HEK293 (cell line): Measurements from ENCODE around the gene ACTN4.

ENCODE experiments used
- KLF16 ChIP-seq: fragments of 450-650 bp; formaldehyde crosslinking; IDR thresholded peaks from 2 replicates; pipeline ENCODE4 v1.5.1; 2017; ENCODE audit warnings: missing biosample characterization, missing genetic modification characterization
- PRDM4 ChIP-seq: fragments of 450-650 bp; formaldehyde crosslinking; IDR thresholded peaks from 2 replicates; pipeline ENCODE4 v1.5.1; 2017; ENCODE audit warnings: missing biosample characterization, missing genetic modification characterization
- REST ChIP-seq: fragments of 450-650 bp; formaldehyde crosslinking; IDR thresholded peaks from 2 replicates; pipeline ENCODE4 v1.5.1; 2016; ENCODE audit warnings: missing biosample characterization, missing genetic modification characterization
- SP2 ChIP-seq: fragments of 450-650 bp; formaldehyde crosslinking; IDR thresholded peaks from 2 replicates; pipeline ENCODE4 v1.5.1; 2016; ENCODE audit warnings: missing biosample characterization, missing genetic modification characterization
- YY1 ChIP-seq: fragments of 450-650 bp; formaldehyde crosslinking; IDR thresholded peaks from 2 replicates; pipeline ENCODE4 v1.5.1; 2018; ENCODE audit warnings: missing biosample characterization, missing genetic modification characterization
- ZBTB17 ChIP-seq: fragments of 450-650 bp; formaldehyde crosslinking; IDR thresholded peaks from 2 replicates; pipeline ENCODE4 v1.5.1; 2016; ENCODE audit warnings: missing biosample characterization, missing genetic modification characterization
- ZFHX2 ChIP-seq: fragments of 450-650 bp; formaldehyde crosslinking; conservative IDR thresholded peaks from 2 replicates; pipeline ENCODE4 v1.5.1; 2016; ENCODE audit warnings: missing biosample characterization, missing genetic modification characterization
- ZNF248 ChIP-seq: fragments of 450-650 bp; formaldehyde crosslinking; IDR thresholded peaks from 2 replicates; pipeline ENCODE4 v1.5.1; 2017; ENCODE audit warnings: missing biosample characterization, missing genetic modification characterization
- ZNF549 ChIP-seq: fragments of 450-650 bp; IDR thresholded peaks from 2 replicates; pipeline ENCODE4 v1.5.1; 2018; ENCODE audit warnings: missing biosample characterization, missing genetic modification characterization, mild to moderate bottlenecking, inconsistent platforms, moderate library complexity
- ZNF660 ChIP-seq: fragments of 450-650 bp; IDR thresholded peaks from 2 replicates; pipeline ENCODE4 v1.5.1; 2018; ENCODE audit warnings: missing biosample characterization, mild to moderate bottlenecking, missing genetic modification characterization
- TF ChIP-seq, protein P1 (sequence below): fragments of 450-650 bp; formaldehyde crosslinking; IDR thresholded peaks from 2 replicates; pipeline ENCODE4 v1.5.1; 2016; ENCODE audit warnings: missing biosample characterization, missing genetic modification characterization
- TF ChIP-seq, protein P2 (sequence below): fragments of 450-650 bp; formaldehyde crosslinking; IDR thresholded peaks from 2 replicates; pipeline ENCODE4 v1.5.1; 2017; ENCODE audit warnings: missing biosample characterization, missing genetic modification characterization
- TF ChIP-seq, protein P3 (sequence below): fragments of 450-650 bp; formaldehyde crosslinking; optimal IDR thresholded peaks from 2 replicates; pipeline ENCODE3; 2016; ENCODE audit warnings: missing biosample characterization, mild to moderate bottlenecking, missing genetic modification characterization

- TF ChIP-seq ZNF248 (tag by site-specific recombination) (no peak), ZNF549 (tag by site-specific recombination) (no peak), REST (no peak), ZNF660 (tag by site-specific recombination) (no peak), PRDM4 (tag by site-specific recombination) (no peak), SP2 (tag by site-specific recombination) (no peak), ZFHX2 (tag by site-specific recombination) (no peak), ZBTB17 (tag by site-specific recombination) (no peak), YY1 (no peak), KLF16 (tag by site-specific recombination) (no peak)
- TF ChIP-seq, protein P1, sequence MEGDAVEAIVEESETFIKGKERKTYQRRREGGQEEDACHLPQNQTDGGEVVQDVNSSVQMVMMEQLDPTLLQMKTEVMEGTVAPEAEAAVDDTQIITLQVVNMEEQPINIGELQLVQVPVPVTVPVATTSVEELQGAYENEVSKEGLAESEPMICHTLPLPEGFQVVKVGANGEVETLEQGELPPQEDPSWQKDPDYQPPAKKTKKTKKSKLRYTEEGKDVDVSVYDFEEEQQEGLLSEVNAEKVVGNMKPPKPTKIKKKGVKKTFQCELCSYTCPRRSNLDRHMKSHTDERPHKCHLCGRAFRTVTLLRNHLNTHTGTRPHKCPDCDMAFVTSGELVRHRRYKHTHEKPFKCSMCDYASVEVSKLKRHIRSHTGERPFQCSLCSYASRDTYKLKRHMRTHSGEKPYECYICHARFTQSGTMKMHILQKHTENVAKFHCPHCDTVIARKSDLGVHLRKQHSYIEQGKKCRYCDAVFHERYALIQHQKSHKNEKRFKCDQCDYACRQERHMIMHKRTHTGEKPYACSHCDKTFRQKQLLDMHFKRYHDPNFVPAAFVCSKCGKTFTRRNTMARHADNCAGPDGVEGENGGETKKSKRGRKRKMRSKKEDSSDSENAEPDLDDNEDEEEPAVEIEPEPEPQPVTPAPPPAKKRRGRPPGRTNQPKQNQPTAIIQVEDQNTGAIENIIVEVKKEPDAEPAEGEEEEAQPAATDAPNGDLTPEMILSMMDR: no peak
- TF ChIP-seq, protein P2, sequence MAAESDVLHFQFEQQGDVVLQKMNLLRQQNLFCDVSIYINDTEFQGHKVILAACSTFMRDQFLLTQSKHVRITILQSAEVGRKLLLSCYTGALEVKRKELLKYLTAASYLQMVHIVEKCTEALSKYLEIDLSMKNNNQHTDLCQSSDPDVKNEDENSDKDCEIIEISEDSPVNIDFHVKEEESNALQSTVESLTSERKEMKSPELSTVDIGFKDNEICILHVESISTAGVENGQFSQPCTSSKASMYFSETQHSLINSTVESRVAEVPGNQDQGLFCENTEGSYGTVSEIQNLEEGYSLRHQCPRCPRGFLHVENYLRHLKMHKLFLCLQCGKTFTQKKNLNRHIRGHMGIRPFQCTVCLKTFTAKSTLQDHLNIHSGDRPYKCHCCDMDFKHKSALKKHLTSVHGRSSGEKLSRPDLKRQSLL (tag by site-specific recombination): no peak
- TF ChIP-seq, protein P3, sequence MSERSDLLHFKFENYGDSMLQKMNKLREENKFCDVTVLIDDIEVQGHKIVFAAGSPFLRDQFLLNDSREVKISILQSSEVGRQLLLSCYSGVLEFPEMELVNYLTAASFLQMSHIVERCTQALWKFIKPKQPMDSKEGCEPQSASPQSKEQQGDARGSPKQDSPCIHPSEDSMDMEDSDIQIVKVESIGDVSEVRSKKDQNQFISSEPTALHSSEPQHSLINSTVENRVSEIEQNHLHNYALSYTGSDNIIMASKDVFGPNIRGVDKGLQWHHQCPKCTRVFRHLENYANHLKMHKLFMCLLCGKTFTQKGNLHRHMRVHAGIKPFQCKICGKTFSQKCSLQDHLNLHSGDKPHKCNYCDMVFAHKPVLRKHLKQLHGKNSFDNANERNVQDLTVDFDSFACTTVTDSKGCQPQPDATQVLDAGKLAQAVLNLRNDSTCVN (tag by site-specific recombination): no peak
Observed at GRCh38 chr19:38655148-38655824, 7.8 kb downstream of the ACTN4 start.
